HG02885 (cell line): ENCODE measurements around the gene GGA3.
A peak's percentile ranks its signal among the peaks of the same experiment; 100 is the strongest.
"Not testable (repeated sequence)": the region's sequence is repeated elsewhere in the genome, so short reads cannot be mapped to it uniquely, and the experiment has no call there.

Experiments used
- ATAC-seq: cut with Tn5 transposase; IDR thresholded peaks from one replicate; pipeline ENCODE4 v1.9.1; 2021; ENCODE audit warnings: mild to moderate bottlenecking; ENCODE audit not compliant: unreplicated experiment, poor library complexity

The GGA3 gene

DNA sequence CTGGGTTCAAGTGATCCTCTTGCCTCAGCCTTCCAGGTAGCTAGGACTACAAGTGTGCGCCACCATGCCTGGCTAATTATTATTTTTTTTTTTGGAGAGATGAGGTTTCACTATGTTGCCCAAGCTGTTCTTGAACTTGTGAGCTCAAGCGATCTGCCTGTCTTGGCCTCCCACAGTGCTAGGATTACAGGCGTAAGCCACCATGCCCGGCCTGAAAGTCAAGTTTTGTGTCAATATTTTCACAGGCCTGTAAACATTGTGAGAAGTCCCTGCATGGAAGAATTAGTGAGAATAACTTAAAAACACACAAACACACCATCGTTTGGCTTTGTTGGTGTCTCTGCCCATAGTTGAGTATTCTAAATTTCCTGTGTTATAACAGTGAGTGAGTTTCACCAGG lies 33.7 kb downstream of the GGA3 start:
- ATAC-seq = no peak

GRCh38 chr17:75225016-75225415 lies 36.4 kb downstream of the GGA3 start:
- ATAC-seq = no peak

DNA sequence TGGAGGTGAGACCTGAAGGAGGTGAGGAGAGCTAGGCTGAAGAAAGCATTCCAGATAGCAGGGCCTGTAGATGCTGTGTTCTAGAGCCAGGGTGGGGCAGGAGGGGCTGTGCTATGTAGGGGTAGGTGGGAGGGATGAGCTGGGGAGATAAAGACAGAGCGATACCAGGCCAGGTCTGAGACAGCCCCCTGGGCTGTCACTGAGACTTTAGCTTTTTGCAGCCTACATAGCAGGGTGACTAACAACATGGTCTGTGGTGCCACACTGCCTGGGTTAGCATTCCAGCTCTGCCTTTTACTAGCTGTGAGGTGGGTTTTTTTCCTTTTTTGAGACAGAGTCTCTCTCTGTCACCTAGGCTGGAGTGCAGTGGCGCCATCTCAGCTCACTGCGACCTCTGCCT lies 41.6 kb downstream of the GGA3 start:
- ATAC-seq = no peak

DNA sequence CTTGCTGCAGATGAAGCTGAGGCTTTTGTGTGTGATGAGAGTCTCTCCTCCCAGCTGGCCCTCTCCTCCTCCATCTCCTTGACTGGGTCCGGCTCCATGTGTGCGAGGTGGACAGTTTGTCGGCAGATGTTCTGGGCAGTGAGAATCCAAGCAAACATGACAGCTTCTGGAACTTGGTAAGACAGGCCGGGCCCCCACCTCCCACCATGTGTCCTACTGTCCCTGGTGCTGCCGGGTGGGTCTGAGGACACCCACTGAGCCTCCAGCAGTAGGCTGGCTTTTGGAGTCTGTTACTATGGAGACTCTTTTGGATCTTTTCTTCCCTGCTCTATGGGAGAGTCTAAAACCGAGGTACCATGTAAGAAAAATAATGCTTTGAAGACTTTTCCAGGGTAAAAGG lies 43.3 kb downstream of the GGA3 start:
- ATAC-seq = no peak

DNA sequence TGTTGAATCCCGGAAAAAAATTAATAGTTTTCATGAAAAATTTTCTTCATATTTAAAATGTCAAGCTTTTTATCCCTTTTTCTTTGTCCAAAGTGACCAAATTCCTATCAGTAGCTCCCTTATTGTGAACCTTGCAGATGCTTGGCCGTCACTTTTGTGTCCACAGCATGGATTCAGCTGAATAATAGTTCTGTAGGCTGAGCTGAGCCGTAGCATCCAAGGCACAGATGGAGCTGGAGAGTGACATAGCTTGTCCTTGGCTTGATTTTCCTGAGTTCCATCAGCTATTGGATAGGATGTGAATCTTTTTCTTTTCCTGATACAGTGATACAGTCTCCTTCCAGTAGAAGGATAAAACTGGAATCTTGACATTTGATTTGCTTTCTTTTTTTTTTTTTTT lies 52.3 kb downstream of the GGA3 start:
- no peak for ATAC-seq

- ATAC-seq = no peak
These were observed 53.2 kb downstream of the GGA3 start for GRCh38 chr17:75208161-75208560.

GRCh38 chr17:75207760-75208159 lies 53.6 kb downstream of the GGA3 start:
- no peak for ATAC-seq

DNA sequence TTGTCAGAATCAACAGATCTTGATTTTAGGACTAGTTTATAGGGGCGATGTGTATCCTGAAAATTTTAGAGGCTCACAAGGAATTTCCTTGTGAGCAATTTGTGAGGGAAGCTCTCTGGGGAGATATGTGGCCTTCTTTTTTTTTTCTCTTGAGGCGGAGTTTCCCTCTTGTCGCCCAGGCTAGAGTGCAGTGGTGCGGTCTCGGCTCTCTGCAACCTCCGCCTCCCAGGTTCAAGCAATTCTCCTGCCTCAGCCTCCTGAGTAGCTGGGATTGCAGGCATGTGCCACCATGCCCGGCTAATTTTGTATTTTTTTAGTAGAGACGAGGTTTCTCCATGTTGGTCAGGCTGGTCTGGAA lies 54.4 kb downstream of the GGA3 start:
- ATAC-seq = not testable (repeated sequence)

- no peak for ATAC-seq
These were observed 55.6 kb downstream of the GGA3 start for GRCh38 chr17:75205793-75206163.

GRCh38 chr17:75205037-75205792 lies 56.2 kb downstream of the GGA3 start, which contains the start of gene NUP85:
TSS of gene NUP85 (plus strand) at chr17:75205679. CDS start at chr17:75205762, 83 bp downstream.
- peak; percentile 76 for ATAC-seq

DNA sequence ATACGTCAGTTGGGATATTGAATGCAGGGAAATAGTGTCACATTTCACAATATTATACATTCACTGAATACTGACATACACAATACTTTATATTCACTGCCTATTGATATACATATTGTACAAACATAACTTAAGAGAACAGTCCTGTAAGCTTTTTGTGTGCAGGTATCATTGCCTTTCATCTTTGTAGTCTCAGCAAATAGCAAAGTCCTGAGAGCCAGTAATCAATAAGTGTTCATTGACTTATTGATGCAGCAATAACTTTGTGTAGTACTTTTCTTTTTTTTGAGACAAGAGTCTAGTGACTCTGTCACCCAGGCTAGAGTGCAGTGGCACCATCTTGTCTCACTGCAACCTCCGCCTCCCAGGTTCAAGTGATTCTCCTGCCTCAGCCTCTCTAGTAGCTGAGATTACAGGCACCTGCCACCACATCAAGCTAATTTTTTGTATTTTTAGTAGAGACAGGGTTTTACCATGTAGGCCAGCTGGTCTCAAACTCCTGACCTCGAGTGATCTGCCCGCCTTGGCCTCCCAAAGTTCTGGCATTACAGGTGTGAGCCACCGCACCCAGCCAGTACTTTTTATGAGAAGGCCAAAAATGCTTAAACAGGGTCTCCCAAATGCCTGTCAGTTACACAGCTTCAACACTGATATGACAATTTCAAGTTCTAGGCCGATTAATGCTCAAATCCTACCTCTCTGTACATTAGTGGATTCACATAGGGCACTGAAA lies 61.4 kb downstream of the GGA3 start:
- ATAC-seq = no peak

DNA sequence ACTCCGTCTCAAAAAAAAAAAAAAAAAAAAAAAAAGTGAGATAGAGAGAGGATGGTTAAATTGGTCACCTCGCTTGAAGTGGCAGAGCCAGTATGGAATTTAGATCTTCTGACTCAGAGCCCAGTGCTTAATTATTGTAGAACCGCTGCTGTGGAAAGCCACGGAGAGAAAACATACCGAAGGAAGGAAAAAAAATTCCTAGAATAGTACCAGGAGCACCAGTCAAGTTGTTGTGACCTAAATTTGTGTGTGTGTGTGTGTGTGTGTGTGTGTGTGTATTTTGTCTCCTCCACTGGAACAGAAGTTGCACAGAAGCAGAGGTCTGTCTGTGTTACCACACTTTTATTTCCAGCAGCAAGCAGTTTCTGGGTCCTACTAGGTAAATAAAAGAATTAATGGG lies 66.5 kb downstream of the GGA3 start:
- no peak for ATAC-seq

DNA sequence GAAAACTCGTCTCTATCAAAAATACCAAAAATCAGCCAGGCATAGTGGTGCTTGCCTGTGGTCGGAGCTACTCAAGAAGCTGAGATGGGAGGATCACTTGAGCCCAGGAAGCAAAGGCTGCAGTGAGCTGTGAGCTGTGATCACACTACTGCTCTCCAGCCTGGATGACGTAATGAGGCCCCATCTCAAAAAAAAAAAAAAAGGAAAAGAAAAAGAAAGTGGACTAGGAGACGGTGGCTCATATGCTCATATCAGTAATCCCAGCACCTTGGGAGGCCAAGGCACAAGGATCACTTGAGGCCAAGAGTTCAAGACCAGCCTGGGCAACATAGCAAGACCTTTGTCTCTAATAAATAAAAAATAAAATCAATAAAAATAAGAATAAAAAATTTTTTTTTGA lies 69.8 kb downstream of the GGA3 start:
- ATAC-seq = no peak

DNA sequence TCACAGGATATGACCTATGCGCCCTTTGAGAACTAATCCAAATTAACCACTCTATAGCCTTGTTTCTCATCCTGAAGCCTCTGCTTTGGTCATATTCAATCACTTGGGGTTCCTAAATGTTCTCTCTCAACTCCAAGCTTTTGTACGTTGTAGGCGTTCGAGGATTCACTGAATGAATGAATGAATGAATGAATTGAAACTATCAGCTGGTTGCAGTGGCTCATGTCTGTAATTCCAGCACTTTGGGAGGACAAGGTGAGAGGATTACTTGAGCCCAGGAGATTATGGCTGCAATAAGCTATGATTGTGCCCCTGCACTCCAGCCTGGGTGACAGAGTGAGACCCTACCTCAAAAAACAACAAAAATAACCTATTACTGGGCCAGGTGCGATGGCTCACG lies 72.8 kb downstream of the GGA3 start:
- ATAC-seq = no peak
